Upper lobe of right lung (tissue), 1 donor: ENCODE results near the gene C2CD4D. TPM values are rescaled to one million over a fixed set of nuclear protein-coding genes. Genes with fewer than 3 reads are reported as not detected.

ENCODE experiments used
- ATAC-seq: fragments of 200-7000 bp; cut with Tn5 transposase; one replicate; pipeline ENCODE4 v1.9.1; 2020; ENCODE audit warnings: mild to moderate bottlenecking, moderate library complexity
- DNase-seq: peaks from one replicate; pipeline ENCODE4 v3.0.0-alpha.2; 2020
- H3K27ac ChIP-seq: fragments of 200-600 bp; one replicate; pipeline ENCODE4 v1.8.0; 2022
- H3K27me3 ChIP-seq: fragments of 200-600 bp; one replicate; pipeline ENCODE4 v1.8.0; 2022; ENCODE audit warnings: mild to moderate bottlenecking
- H3K36me3 ChIP-seq: fragments of 200-600 bp; one replicate; pipeline ENCODE4 v1.8.0; 2022
- H3K4me1 ChIP-seq: fragments of 200-600 bp; one replicate; pipeline ENCODE4 v1.8.0; 2022
- H3K4me3 ChIP-seq: fragments of 200-600 bp; one replicate; pipeline ENCODE4 v1.8.0; 2022; ENCODE audit warnings: mild to moderate bottlenecking
- H3K9me3 ChIP-seq: fragments of 200-600 bp; one replicate; pipeline ENCODE4 v1.8.0; 2022
- intact Hi-C: fragments of 100-400 bp; cut with DNase I; formaldehyde crosslinking; loops from one replicate; pipeline ENCODE4 v1.11.0; 2022
- total RNA-seq: library from RNA; stranded (reverse); fragmentation: NEBNext Ultra II Directional; extraction: Animal tissue kit (Norgen Biotek cat#: 25700); gene quantifications from one replicate; pipeline ENCODE4 v1.2.1, GENCODE V29; 2021
- TF ChIP-seq, protein P1 (sequence below): fragments of 200-600 bp; IDR thresholded peaks from one replicate; pipeline ENCODE4 v1.8.0; 2022; ENCODE audit warnings: antibody characterized with exemption
- donor health status: DM: no; HTN: yes; CAD: no; lungs with severe emphysema.

Gene C2CD4D
- total RNA-seq, 1 donor from 2014 or later: 0.29 TPM

DNA sequence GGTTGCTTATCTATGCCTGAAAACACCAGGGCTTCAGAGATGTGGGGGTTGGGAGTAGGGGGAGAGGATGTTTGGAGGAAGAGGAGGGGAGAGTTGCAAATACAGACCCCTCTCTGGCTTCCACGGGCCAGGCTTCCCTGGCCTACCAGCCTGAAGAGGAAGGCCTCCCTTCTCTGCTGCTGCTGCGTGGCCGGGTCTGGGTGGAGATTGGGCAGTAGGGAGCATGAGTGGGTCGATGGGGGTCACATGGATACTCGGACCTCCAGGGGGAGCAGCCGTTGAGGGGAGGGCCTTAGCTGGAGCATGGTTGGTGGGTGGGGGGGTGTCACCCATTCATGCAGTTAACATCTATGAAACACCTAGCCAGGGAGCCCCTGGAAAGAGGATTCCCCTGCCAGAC is 9.6 kb downstream of the C2CD4D start:
- H3K4me3 ChIP-seq: no peak overlapping the region
- ATAC-seq: no peak
- no peaks in the 10 kb centered on the region for H3K27me3 ChIP-seq
- H3K36me3 ChIP-seq: peaks cover 5% of the 10 kb centered on the region
- H3K4me1 ChIP-seq: peaks cover 23% of the 10 kb centered on the region
- TF ChIP-seq, protein P1, sequence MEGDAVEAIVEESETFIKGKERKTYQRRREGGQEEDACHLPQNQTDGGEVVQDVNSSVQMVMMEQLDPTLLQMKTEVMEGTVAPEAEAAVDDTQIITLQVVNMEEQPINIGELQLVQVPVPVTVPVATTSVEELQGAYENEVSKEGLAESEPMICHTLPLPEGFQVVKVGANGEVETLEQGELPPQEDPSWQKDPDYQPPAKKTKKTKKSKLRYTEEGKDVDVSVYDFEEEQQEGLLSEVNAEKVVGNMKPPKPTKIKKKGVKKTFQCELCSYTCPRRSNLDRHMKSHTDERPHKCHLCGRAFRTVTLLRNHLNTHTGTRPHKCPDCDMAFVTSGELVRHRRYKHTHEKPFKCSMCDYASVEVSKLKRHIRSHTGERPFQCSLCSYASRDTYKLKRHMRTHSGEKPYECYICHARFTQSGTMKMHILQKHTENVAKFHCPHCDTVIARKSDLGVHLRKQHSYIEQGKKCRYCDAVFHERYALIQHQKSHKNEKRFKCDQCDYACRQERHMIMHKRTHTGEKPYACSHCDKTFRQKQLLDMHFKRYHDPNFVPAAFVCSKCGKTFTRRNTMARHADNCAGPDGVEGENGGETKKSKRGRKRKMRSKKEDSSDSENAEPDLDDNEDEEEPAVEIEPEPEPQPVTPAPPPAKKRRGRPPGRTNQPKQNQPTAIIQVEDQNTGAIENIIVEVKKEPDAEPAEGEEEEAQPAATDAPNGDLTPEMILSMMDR: no peak
- H3K27ac ChIP-seq: no peak overlapping the region
- intact Hi-C loops: no loop called here
- no peaks in the 10 kb centered on the region for H3K9me3 ChIP-seq
- DNase-seq: no peak

DNA sequence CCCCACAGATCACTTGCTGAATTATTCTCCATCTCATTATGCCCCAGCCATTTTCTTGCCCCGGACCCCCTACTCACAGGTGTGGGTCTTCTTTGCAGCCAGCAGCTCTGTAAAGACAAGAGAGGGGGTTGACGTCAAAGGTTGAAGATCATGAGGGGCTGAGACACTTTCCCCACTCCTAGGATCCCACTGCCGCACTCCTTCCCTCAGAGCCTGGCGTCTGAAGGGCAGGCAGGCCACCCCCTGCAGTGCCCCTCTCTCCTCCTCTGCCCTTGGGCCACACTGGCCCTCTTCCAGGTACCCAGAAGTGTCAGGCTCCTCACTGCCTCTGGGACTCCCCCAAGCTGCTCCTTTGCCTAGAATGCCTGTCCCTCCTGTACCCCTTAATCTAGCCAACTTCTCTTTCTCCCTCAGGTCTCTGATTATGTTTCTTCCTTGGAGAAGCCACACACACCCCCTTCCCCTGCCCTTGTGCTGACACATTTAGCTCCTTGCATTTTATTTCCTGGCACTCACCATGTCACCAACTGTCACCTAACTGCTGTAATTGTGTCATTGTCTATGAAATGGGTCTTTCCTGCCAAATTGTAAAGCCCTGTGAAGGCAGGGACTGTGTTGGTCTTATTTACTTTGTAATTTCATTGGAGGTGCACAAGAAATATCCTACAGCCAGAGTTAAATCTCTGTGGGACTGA is 10.1 kb downstream of the C2CD4D start:
- no peaks in the 10 kb centered on the region for H3K9me3 ChIP-seq
- intact Hi-C loops: no loop called here
- no peak for DNase-seq
- H3K27ac ChIP-seq: no peak overlapping the region
- no peaks in the 10 kb centered on the region for H3K27me3 ChIP-seq
- peaks cover 5% of the 10 kb centered on the region for H3K36me3 ChIP-seq
- ATAC-seq: no peak
- TF ChIP-seq, protein P1: no peak
- H3K4me1 ChIP-seq: peaks cover 23% of the 10 kb centered on the region
- H3K4me3 ChIP-seq: no peak overlapping the region

DNA sequence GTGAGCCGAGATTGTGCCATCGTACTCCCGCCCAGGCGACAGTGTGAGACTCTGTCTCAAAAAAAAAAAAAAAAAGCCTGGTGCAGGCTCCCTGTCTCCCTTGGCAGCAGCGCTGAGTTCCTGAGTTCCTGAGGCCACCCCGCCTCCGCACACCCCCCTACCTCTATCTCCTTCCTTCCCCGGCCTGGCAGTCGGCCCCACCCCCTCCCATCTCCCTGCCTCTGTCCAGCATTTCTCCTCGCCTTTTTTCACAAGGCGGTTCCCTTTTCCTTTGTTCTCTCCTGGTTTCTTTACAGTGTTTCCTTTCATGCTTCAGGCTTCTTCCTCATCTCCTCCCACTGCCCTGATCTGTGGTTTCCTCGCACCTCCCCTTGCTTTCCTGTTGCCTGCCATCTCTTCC is 10.7 kb downstream of the C2CD4D start:
- Histone ChIP-seq H3K4me1 (peaks cover 23% of the 10 kb centered on the region), H3K9me3 (no peaks in the 10 kb centered on the region), H3K4me3 (no peak overlapping the region), H3K36me3 (peaks cover 5% of the 10 kb centered on the region), H3K27ac (no peak overlapping the region), H3K27me3 (no peaks in the 10 kb centered on the region)
- intact Hi-C loops: no loop called here
- ATAC-seq: no peak
- DNase-seq: no peak
- TF ChIP-seq, protein P1: no peak

DNA sequence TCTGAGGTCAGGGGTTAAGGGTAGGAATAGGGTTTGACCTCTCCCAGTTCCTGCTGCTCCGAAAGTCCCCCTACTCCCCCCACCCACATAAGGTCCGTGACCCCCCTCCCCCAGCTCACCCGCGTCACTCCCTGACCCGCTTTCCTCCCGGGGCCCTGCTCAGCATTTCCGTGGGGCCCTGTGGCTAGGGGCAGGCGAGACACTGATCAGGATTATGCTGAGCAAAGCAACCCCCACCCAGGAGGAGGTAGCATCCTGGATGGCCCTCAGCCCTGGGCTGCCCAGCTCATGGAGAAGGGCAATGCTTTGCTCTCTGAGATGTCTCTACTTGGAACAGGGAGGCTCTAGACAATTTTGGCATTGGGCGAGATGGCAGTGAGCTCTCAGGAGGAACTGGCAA is 11.8 kb downstream of the C2CD4D start:
- intact Hi-C loops: no loop called here

DNA sequence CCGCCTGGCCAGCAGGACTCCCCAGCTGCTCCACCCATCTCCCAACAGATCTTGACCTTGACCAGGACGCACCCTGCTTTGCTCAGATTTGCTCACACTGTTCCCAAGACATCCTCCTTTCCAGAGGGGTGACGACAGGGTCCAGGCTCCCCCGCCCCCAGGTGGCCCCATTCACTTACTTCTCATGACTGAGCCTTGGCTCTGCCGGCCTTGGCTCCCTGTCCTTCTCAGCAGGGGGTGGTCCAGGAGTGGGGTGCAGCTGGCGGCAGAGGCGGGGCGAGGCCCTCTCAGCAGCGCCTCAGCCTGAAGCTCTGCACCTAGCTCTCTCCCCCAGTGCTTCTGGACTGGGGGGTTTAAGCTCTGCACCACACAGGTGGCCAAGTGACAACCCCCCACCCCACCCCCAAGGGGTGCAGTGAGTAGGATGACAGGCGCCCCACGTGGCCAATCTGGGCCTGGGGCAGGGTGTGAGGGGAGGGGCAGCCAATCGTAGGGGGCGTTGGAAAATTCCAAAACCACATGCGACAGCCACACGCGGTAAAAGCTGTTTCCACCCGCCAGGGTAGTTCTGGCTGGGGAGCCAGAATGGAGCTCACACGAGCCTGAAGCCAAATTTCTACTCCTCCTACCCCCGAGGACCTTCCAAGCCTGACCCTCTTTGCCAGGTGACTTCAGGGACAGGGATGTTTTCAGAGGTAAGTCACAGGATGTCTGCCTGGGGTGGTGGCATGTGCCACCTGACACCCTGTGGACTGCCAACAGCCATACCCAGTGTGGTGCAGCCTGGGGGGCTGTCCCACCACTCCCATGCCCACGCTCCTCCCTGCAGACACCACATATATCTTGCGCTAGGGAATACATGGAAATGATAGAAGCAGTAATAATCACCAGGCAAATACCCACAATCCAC is 13.6 kb downstream of the C2CD4D start:
- peak; percentile 24 for ATAC-seq
- Histone ChIP-seq H3K27ac (no peak overlapping the region), H3K4me3 (peak overlapping the region; percentile 3), H3K4me1 (peaks cover 18% of the 10 kb centered on the region), H3K27me3 (no peaks in the 10 kb centered on the region), H3K36me3 (peaks cover 5% of the 10 kb centered on the region), H3K9me3 (no peaks in the 10 kb centered on the region)
- intact Hi-C loops: no loop called here
- TF ChIP-seq, protein P1: no peak
- no peak for DNase-seq

More for the DNA sequence above, 11.8 kb downstream of the C2CD4D start:
- DNase-seq (no peak), ATAC-seq (no peak)
- Histone ChIP-seq H3K9me3 (no peaks in the 10 kb centered on the region), H3K27me3 (no peaks in the 10 kb centered on the region), H3K4me1 (peaks cover 23% of the 10 kb centered on the region), H3K36me3 (peaks cover 5% of the 10 kb centered on the region), H3K27ac (no peak overlapping the region), H3K4me3 (no peak overlapping the region)
- TF ChIP-seq, protein P1: no peak
